PC-9 (cell line): Measurements from ENCODE around the gene MKI67.

Experiments
- CTCF ChIP-seq: fragments of 200-600 bp; sonication (generic); conservative IDR thresholded peaks from 2 replicates; pipeline ENCODE4 v1.6.1; 2017; ENCODE audit warnings: mixed run types, antibody characterized with exemption, mild to moderate bottlenecking, moderate library complexity
- EZH2 ChIP-seq: fragments of 200-600 bp; sonication (generic); IDR thresholded peaks from 2 replicates; pipeline ENCODE4 v1.8.0; 2017; ENCODE audit warnings: antibody characterized with exemption, low read depth

GRCh38 chr10:128065881-128066534, 60.2 kb downstream of the MKI67 start:
- TF ChIP-seq CTCF = no peak
- TF ChIP-seq EZH2 = no peak
